GM12878 (cell line): ENCODE measurements around the gene FAM9C. TPM values are rescaled to one million over a fixed set of nuclear protein-coding genes. Genes with fewer than 3 reads are reported as not detected.

Source experiments
- EED ChIP-seq: sonication (generic); IDR thresholded peaks from 2 replicates; pipeline ENCODE4 v1.6.1; 2016; ENCODE audit warnings: antibody characterized with exemption, low read depth
- EP300 ChIP-seq, 2 experiments: fragments of 150-350 bp in 1 of 2; IDR thresholded peaks; 2 replicates each; pipeline ENCODE4 v1.6.1; 2011 to 2012; ENCODE audit warnings: low read depth in 2 of 2, low read length in 2 of 2, borderline replicate concordance in 1 of 2, improper control_type of control experiment in 1 of 2, inconsistent platforms in 1 of 2; ENCODE audit not compliant: control insufficient read depth in 1 of 2
- IKZF1 ChIP-seq: fragments of 450-650 bp; conservative IDR thresholded peaks from 2 replicates; pipeline ENCODE4 v1.6.1; 2017; ENCODE audit warnings: antibody characterized with exemption, mild to moderate bottlenecking
- MAX ChIP-seq: IDR thresholded peaks from 2 replicates; pipeline ENCODE4 v1.6.1; 2012; ENCODE audit warnings: low read depth, low read length, improper control_type of control experiment
- MEF2B ChIP-seq: fragments of 450-650 bp; IDR thresholded peaks from 2 replicates; pipeline ENCODE4 v1.6.1; 2018; ENCODE audit warnings: mild to moderate bottlenecking, moderate library complexity; ENCODE audit not compliant: partially characterized antibody, poor library complexity, severe bottlenecking
- MLLT1 ChIP-seq: fragments of 450-650 bp; IDR thresholded peaks from 2 replicates; pipeline ENCODE4 v1.6.1; 2016; ENCODE audit warnings: mild to moderate bottlenecking
- NR2F1 ChIP-seq: fragments of 450-650 bp; conservative IDR thresholded peaks from 2 replicates; pipeline ENCODE4 v1.6.1; 2017; ENCODE audit warnings: mild to moderate bottlenecking
- PKNOX1 ChIP-seq: fragments of 450-650 bp; IDR thresholded peaks from 2 replicates; pipeline ENCODE4 v1.6.1; 2016; ENCODE audit warnings: mild to moderate bottlenecking
- SREBF2 ChIP-seq: IDR thresholded peaks from 2 replicates; pipeline ENCODE4 v1.6.1; 2012; ENCODE audit warnings: mild to moderate bottlenecking, low read length
- TBL1XR1 ChIP-seq: IDR thresholded peaks from 2 replicates; pipeline ENCODE4 v1.6.1; 2012; ENCODE audit warnings: low read depth, low read length, improper control_type of control experiment
- polyA plus RNA-seq, 11 experiments: library from polyadenylated mRNA; depleted of rRNA in 4 of 11; unstranded in 6 of 11; stranded (reverse) in 5 of 11; fragments of >200 nt; fragmentation: Nextera tagmentation in 4 of 11; fragmentation: Illumina TruSeq in 1 of 11; extraction: Ambion mirVana in 4 of 11; extraction: Trizol in 1 of 11; gene quantifications; 1 replicate in 1 of 11; 2 replicates in 10 of 11; pipeline versions ENCODE4 v1.2.1 to v1.2.3, GENCODE V29; 2011 to 2016; ENCODE audit warnings: inconsistent platforms in 2 of 11, missing spikeins in 2 of 11, low read depth in 1 of 11
- total RNA-seq, 4 experiments: library from RNA; depleted of rRNA in 3 of 4; stranded (reverse); fragments of >200 nt in 3 of 4; fragmentation: Illumina TruSeq in 1 of 4; extraction: Trizol in 1 of 4; gene quantifications; 2 replicates each; pipeline versions ENCODE4 v1.2.1 to v1.2.3, GENCODE V29; 2013 to 2021

Gene FAM9C
- total and polyA plus RNA-seq, 10 of the 15 experiments (the other 5 are each of a cell fraction or from before 2014, with no cell fraction given), result 0.01 to 0.03 TPM; not detected in 8

GRCh38 chrX:13076176-13076961 lies 31.9 kb upstream of the FAM9C start (continued):
- TF ChIP-seq MLLT1 (no peak), EED (peak; percentile 66; the same call in 1 of the 2 replicates), PKNOX1 (peak; percentile 73), MAX (no peak), IKZF1 (no peak), EP300 (IDR thresholded peaks at IDR 0.05; ENCODE audit: borderline replicate concordance in 1 of 2, control insufficient read depth in 1 of 2, low read depth in 2 of 2, low read length in 2 of 2) (peak; percentile 81 to 86; a peak in 3 of 4 replicates), SREBF2 (no peak), NR2F1 (peak; percentile 72), TBL1XR1 (peak; percentile 40; the same call in 1 of the 2 replicates), MEF2B (peak; percentile 64)
- TF ChIP-seq, all 136 proteins: peak for 33
